GM12878 (cell line): ENCODE data around the gene EYA4.

ENCODE experiments used
- BCL11A ChIP-seq: IDR thresholded peaks from 2 replicates; pipeline ENCODE4 v1.6.1; 2011; ENCODE audit warnings: low read depth, low read length
- CTCF ChIP-seq, 3 experiments: IDR thresholded peaks in 2 of 3; conservative IDR thresholded peaks in 1 of 3; 2 replicates each; pipeline ENCODE4 v1.5.1; 2011; ENCODE audit warnings: low read depth in 3 of 3, low read length in 3 of 3, mild to moderate bottlenecking in 3 of 3, control low read depth in 2 of 3, moderate library complexity in 2 of 3, inconsistent platforms in 1 of 3, mixed read lengths in 1 of 3; ENCODE audit not compliant: control insufficient read depth in 2 of 3, insufficient read depth in 1 of 3; ENCODE audit errors: extremely low read depth in 1 of 3
- ESRRA ChIP-seq: IDR thresholded peaks from 2 replicates; pipeline ENCODE4 v1.6.1; 2012; ENCODE audit warnings: mild to moderate bottlenecking, low read length, improper control_type of control experiment
- FOXM1 ChIP-seq: IDR thresholded peaks from 2 replicates; pipeline ENCODE4 v1.6.1; 2012; ENCODE audit warnings: low read depth, mild to moderate bottlenecking, inconsistent platforms, low read length, moderate library complexity
- PKNOX1 ChIP-seq: fragments of 450-650 bp; IDR thresholded peaks from 2 replicates; pipeline ENCODE4 v1.6.1; 2016; ENCODE audit warnings: mild to moderate bottlenecking
- REST ChIP-seq: IDR thresholded peaks from 2 replicates; pipeline ENCODE4 v1.6.1; 2012; ENCODE audit warnings: mild to moderate bottlenecking, low read depth, low read length
- SIN3A ChIP-seq: IDR thresholded peaks from 2 replicates; pipeline ENCODE4 v1.6.1; 2012; ENCODE audit warnings: low read depth, low read length, improper control_type of control experiment
- ZBTB33 ChIP-seq: fragments of 450-650 bp; IDR thresholded peaks from 2 replicates; pipeline ENCODE4 v1.6.1; 2017; ENCODE audit warnings: mild to moderate bottlenecking
- TF ChIP-seq, protein P1 (sequence below): fragments of 450-650 bp; formaldehyde crosslinking; IDR thresholded peaks from 2 replicates; pipeline ENCODE4 v1.4.0; 2020; ENCODE audit warnings: mild to moderate bottlenecking, moderate library complexity

DNA sequence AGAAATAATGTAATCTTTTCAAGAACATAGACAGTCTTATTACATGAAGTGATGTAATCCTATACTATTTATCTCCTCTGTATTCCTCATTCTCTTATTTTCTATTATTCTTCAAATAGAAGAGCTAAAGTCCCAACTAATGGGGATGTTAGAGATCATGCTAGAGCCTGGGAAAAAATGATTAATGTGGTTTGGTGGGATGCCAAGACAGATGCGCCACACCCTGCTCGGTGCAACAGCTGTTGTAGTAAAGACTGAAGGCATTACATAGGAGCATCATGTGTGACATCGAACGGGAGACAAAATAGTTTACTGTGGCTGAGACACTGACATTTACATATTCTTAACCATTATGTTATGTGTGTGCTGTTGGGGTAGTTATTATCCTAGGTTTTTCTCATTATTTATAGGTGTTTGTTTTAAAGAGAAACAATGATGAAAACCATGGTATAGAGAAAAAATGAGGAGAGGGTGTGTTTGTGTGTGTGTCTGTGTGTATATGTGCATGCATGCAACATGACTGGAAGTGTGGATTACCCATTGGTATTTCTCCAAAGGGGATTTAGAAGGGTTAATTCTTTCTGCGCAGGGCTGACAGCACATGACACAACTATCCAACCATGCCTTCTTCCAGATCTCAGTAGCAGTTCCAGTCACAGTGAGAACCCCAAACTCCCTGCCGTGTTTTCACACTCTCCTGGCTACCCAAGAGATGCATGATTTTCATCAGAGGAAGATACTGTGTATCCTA lies 155.3 kb downstream of the EYA4 start:
- TF ChIP-seq FOXM1 = no peak
- TF ChIP-seq PKNOX1 = no peak
- no peak for TF ChIP-seq CTCF (IDR thresholded peaks at IDR 0.05 in 2 of 3, conservative IDR thresholded peaks at IDR 0.05 in 1 of 3; ENCODE audit: control insufficient read depth in 2 of 3, extremely low read depth in 1 of 3, insufficient read depth in 1 of 3, low read depth in 3 of 3, low read length in 3 of 3)
- no peak for TF ChIP-seq SIN3A
- TF ChIP-seq ESRRA = no peak
- TF ChIP-seq BCL11A = no peak
- TF ChIP-seq REST = no peak
- TF ChIP-seq, protein P1, sequence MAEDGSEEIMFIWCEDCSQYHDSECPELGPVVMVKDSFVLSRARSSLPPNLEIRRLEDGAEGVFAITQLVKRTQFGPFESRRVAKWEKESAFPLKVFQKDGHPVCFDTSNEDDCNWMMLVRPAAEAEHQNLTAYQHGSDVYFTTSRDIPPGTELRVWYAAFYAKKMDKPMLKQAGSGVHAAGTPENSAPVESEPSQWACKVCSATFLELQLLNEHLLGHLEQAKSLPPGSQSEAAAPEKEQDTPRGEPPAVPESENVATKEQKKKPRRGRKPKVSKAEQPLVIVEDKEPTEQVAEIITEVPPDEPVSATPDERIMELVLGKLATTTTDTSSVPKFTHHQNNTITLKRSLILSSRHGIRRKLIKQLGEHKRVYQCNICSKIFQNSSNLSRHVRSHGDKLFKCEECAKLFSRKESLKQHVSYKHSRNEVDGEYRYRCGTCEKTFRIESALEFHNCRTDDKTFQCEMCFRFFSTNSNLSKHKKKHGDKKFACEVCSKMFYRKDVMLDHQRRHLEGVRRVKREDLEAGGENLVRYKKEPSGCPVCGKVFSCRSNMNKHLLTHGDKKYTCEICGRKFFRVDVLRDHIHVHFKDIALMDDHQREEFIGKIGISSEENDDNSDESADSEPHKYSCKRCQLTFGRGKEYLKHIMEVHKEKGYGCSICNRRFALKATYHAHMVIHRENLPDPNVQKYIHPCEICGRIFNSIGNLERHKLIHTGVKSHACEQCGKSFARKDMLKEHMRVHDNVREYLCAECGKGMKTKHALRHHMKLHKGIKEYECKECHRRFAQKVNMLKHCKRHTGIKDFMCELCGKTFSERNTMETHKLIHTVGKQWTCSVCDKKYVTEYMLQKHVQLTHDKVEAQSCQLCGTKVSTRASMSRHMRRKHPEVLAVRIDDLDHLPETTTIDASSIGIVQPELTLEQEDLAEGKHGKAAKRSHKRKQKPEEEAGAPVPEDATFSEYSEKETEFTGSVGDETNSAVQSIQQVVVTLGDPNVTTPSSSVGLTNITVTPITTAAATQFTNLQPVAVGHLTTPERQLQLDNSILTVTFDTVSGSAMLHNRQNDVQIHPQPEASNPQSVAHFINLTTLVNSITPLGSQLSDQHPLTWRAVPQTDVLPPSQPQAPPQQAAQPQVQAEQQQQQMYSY = no peak
- TF ChIP-seq ZBTB33 = no peak
